ENCODE measurements around the gene IPO11.
"Not testable (repeated sequence)": the region's sequence is repeated elsewhere in the genome, so short reads cannot be mapped to it uniquely, and the experiment has no call there.

IPO11 gene

GRCh38 chr5:62653001-62653863 lies 240.7 kb downstream of the IPO11 start:
- Histone ChIP-seq H3K4me2 (ENCODE audit: low read length) (no peak overlapping the region), H3K27me3 (ENCODE audit: control insufficient read depth, insufficient read depth, low read length) (no peaks in the 10 kb centered on the region), H3K27ac (no peak overlapping the region), H2AFZ (no peak overlapping the region), H3K9ac (no peak overlapping the region), H3K9me3 (ENCODE audit: control insufficient read depth, low read length) (no peaks in the 10 kb centered on the region), H3K4me3 (ENCODE audit: low read depth, low read length) (no peak overlapping the region), H3K4me1 (no peaks in the 10 kb centered on the region), H3K79me2 (no peaks in the 10 kb centered on the region), H3K36me3 (ENCODE audit: control insufficient read depth, insufficient read depth, low read length) (no peaks in the 10 kb centered on the region)
- TF ChIP-seq CTCF (IDR thresholded peaks at IDR 0.05), result no peak

DNA sequence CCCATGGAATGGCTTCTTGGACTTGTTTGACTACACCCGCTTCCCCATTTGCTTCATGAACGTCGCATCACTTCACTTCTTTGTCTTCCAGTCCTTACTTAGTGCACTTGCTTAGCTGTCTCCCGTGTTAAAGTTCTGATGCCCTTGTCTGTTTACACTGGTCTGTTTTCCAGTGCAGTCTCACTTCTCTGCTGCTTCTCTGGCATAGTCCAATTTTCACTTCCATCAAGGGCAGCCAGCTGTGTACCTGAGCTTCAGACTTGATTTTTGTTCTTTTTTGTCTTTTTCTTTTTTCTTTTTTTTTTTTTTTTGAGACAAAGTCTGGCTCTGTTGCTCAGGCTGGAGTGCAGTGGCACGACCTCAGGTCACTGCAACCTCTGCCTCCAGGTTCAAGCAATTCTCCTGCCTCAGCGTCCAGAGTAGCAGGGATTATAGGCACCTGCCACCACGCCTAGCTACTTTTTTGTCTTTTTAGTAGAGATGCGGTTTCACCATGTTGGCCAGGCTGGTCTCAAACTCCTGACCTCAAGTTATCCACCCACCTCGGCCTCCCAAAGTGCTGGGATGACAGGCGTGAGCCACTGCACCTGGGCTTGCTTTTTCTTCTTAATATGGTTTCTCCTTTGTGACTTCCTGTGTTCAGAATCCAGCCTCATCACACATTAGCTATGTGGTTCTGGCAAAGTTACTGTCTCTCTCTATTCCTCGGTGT lies 241.5 kb downstream of the IPO11 start:
- H3K9me3 ChIP-seq (ENCODE audit: control insufficient read depth, low read length), result no peaks in the 10 kb centered on the region

DNA sequence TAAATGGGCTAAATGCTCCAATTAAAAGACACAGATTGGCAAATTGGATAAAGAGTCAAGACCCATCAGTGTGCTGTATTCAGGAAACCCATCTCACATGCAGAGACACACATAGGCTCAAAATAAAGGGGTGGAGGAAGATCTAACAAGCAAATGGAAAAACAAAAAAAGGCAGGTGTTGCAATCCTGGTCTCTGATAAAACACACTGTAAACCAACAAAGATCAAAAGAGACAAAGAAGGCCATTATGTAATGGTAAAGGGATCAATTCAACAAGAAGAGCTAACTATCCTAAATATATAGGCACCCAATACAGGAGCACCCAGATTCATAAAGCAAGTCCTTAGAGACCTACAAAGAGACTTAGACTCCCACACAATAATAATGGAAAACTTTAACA lies 245.2 kb downstream of the IPO11 start:
- H3K4me1 ChIP-seq; H3K79me2 ChIP-seq; H2AFZ ChIP-seq; H3K36me3 ChIP-seq (ENCODE audit: control insufficient read depth, insufficient read depth, low read length); H3K27me3 ChIP-seq (ENCODE audit: control insufficient read depth, insufficient read depth, low read length); H3K27ac ChIP-seq; H3K9ac ChIP-seq; H3K9me3 ChIP-seq (ENCODE audit: control insufficient read depth, low read length); H3K4me3 ChIP-seq (ENCODE audit: low read depth, low read length); H3K4me2 ChIP-seq (ENCODE audit: low read length): not testable (repeated sequence)

More for the DNA sequence above, 241.5 kb downstream of the IPO11 start:
- Histone ChIP-seq H3K4me1 (no peaks in the 10 kb centered on the region), H3K4me2 (ENCODE audit: low read length) (no peak overlapping the region), H3K27ac (no peak overlapping the region), H3K9ac (no peak overlapping the region), H3K79me2 (no peaks in the 10 kb centered on the region), H3K36me3 (ENCODE audit: control insufficient read depth, insufficient read depth, low read length) (no peaks in the 10 kb centered on the region), H3K27me3 (ENCODE audit: control insufficient read depth, insufficient read depth, low read length) (no peaks in the 10 kb centered on the region), H3K4me3 (ENCODE audit: low read depth, low read length) (no peak overlapping the region), H2AFZ (no peak overlapping the region)
- no peak for TF ChIP-seq CTCF (IDR thresholded peaks at IDR 0.05)

GRCh38 chr5:62661126-62661525 lies 248.6 kb downstream of the IPO11 start:
- no peak overlapping the region for H3K9ac ChIP-seq
- no peaks in the 10 kb centered on the region for H3K36me3 ChIP-seq (ENCODE audit: control insufficient read depth, insufficient read depth, low read length)
- H3K9me3 ChIP-seq (ENCODE audit: control insufficient read depth, low read length), result no peaks in the 10 kb centered on the region
- H3K79me2 ChIP-seq, result no peaks in the 10 kb centered on the region
- H3K4me3 ChIP-seq (ENCODE audit: low read depth, low read length), result no peak overlapping the region
- TF ChIP-seq CTCF (IDR thresholded peaks at IDR 0.05), result no peak
- no peak overlapping the region for H3K27ac ChIP-seq
- no peak overlapping the region for H3K4me2 ChIP-seq (ENCODE audit: low read length)
- H3K4me1 ChIP-seq, result no peaks in the 10 kb centered on the region
- no peak overlapping the region for H2AFZ ChIP-seq
- H3K27me3 ChIP-seq (ENCODE audit: control insufficient read depth, insufficient read depth, low read length), result no peaks in the 10 kb centered on the region

DNA sequence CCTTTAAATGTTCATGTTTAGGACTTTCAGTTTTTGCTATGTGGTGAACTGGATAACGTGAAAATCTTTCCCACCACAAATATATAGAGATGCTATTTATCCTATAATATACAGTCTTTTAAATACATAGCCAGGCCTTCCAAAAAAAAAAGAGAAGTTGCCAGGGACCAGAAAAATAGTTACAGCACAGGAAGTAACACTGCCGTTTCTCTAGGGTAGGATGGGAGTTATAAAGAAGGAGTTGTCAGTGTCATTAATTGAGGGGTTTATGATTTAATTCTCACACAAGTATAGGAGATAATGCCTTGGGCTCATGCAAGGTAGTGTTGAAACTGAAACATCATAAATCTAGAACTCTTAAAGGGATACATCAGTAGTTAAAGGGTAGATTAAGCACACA lies 250.0 kb downstream of the IPO11 start:
- Histone ChIP-seq H3K4me3 (ENCODE audit: low read depth, low read length) (no peak overlapping the region), H3K27ac (no peak overlapping the region), H2AFZ (no peak overlapping the region), H3K4me2 (ENCODE audit: low read length) (no peak overlapping the region), H3K9me3 (ENCODE audit: control insufficient read depth, low read length) (no peaks in the 10 kb centered on the region), H3K9ac (no peak overlapping the region), H3K79me2 (no peaks in the 10 kb centered on the region), H3K27me3 (ENCODE audit: control insufficient read depth, insufficient read depth, low read length) (no peaks in the 10 kb centered on the region), H3K36me3 (ENCODE audit: control insufficient read depth, insufficient read depth, low read length) (no peaks in the 10 kb centered on the region), H3K4me1 (no peaks in the 10 kb centered on the region)
- TF ChIP-seq CTCF (IDR thresholded peaks at IDR 0.05), result no peak

Measured in parathyroid adenoma (tissue), 2 donors.